T-helper 1 cell (primary cell): ENCODE results near the gene TRMU.
A peak's percentile ranks its signal among the peaks of the same experiment; 100 is the strongest.

Experiments used
- DNase-seq, 5 donors: peaks; one replicate each; pipeline ENCODE4 v3.0.0-alpha.2; 2012 to 2020

Gene TRMU

GRCh38 chr22:46337870-46338269, 2.4 kb downstream of the TRMU start:
- no peak for DNase-seq

DNA sequence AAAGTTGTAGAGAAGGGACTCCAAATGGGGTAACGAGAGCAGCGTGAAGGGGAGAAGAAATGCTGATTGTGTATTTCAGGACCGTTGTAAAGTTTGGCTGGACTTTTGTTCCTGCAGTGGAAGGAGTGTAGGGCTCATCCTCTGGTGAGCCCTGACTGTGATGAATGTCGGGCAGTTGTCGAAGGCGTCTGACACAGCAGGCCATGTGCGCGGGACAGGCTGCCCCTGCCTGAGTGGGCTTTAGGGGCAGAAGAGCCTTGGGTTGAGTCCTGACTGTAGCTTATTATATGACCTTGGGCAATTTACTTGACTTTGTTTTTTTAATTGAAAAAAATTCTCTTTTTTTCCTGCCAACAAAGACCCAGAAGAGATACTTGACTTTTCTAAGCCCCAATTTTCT, 3.1 kb downstream of the TRMU start:
- DNase-seq, result no peak

DNA sequence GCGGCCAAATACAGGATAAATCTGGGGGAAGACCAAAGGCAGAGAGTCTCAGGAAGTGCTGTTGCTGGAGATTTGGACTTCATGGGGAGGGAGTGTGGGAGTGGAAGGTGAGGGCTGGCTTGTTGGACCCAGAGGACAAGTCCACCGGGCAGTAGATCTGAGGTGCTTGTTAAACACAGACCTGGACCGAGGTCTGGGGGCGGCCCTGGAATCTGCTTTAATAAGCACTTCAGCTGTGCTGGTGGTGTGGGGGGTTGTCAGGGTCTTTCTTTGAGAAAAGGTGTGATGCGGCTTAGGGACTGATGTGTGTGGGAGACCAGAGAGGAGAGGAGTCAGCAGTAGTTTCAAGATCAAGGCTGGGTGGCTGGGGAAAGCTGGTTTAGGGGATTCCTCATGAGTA, 4.4 kb downstream of the TRMU start:
- DNase-seq, result no peak

GRCh38 chr22:46340676-46341075, 5.2 kb downstream of the TRMU start:
- DNase-seq, result no peak

- DNase-seq, result no peak
Measured at GRCh38 chr22:46346680-46347405, 11.3 kb downstream of the TRMU start.

DNA sequence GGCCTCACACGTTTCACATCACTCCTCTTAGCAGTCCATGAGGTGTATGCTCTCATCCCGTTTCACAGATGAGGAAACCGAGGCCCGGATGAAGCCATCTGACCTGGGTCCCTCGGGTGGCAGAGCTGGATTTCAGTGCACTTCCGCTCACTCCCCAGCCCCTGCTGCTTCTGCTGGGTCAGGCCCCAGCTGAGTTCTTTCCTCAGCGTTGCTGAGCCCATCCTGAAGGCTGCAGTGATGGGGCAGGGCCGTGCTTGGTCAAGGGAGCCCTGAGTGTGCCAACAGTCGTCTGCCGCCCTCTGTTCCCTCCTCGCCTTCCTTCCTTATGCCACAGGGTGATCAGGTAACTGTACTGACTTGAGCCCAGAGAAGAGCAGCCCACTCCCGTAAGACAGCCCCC, 12.1 kb downstream of the TRMU start:
- DNase-seq, result no peak

GRCh38 chr22:46348099-46348695, 12.7 kb downstream of the TRMU start:
- DNase-seq, result no peak

- no peak for DNase-seq
Measured at GRCh38 chr22:46349238-46349637, 13.7 kb downstream of the TRMU start.

- no peak for DNase-seq
Measured at GRCh38 chr22:46349681-46350080, 14.2 kb downstream of the TRMU start.

DNA sequence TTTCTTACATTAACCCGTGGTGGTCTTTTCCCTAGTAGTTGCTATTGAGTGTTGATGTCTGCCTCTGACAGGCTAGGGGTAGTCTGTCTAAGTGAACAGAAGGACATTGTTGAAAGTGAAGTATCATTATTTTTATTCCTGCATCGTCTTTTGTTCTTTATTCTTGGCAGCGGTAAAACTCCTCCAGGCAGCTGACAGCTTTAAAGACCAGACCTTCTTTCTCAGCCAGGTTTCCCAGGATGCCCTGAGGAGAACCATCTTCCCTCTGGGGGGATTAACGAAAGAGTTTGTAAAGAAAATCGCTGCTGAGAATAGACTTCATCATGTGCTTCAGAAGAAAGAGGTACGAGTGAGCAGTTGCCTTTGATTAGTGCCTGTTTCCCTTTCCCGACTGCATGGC, 14.6 kb downstream of the TRMU start:
- DNase-seq, result no peak

DNA sequence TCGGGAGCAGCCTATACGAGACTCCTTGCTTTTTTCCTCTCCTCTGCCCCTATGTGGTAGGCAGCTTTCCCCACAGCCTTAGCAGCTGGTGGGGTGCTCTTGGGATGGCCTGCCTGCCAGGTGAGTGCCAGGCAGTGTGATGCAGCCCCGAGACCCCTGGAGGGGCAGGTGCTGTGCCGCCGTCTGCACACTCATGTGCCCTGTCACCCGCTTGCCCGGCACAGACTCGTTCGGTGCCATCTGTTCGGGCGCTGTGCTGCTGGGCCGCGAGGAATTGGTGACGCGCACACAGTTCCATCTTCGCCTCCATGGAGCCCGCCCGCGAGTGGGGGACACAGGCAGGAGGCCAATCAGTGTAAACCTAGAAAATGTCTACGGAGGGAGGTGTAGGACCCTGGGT, 15.1 kb downstream of the TRMU start:
- DNase-seq, result no peak

DNA sequence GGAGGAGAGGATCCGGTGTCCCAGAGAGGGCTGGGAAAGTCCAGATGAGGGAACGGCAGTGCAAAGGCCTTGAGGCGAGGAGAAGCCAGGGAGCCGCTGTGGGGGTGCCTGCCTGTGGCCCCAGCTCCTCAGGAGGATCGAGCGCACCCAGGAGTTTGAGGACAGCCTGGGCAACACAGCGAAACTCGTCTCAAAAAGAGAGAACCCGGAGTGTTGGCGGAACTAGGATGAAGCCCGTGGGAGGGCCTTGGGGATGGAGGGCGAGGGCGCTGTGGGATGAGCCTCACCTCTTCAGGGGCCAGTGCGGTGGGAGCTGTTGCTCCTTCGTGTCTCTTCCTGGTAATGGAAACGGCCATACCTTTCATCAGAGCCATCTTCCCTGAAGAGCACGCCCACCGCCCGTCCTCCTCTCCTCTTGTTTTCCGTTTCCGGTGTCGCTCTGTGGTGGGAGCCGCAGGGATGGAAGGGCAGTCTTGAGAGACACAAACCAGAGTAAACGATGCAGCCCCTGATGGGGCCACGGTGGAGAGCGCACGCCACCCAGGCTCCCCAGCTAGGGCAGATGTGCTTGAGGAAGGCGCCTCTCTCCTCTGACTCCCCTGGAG, 15.7 kb downstream of the TRMU start:
- no peak for DNase-seq

- DNase-seq, result no peak
Measured at GRCh38 chr22:46351767-46352166, 16.3 kb downstream of the TRMU start.

GRCh38 chr22:46352276-46352675, 16.8 kb downstream of the TRMU start:
- DNase-seq, result no peak

- DNase-seq, result no peak
Measured at GRCh38 chr22:46352691-46353386, 17.3 kb downstream of the TRMU start.

DNA sequence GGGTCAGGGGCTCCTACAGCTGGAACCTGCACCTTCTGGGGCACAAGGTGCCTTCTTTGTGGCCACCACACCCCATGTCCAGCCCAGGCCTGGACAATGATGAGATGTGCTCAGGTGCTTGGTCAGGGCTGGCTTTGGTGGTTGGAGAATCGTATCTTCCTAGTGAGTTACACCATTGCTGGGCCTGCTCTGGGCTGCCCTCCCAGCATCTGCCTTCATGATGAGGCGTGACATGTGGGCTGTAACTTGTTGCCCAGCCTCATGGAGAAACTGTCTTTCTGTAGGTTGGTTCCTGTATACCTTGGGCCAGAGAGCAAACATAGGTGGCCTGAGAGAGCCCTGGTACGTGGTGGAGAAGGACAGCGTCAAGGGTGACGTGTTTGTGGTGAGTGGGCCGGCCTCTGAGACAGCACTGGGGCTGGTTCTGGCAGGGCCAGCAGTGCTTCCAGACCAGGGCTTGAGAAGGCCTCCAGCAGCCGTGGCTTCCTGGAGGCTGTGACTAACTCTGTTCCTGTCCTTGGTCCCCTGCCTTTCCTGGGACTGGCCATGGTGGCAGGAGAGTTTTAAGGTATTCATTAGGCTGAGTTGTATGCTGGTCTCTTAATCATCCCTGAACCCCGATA, 18.1 kb downstream of the TRMU start:
- DNase-seq, result no peak

- no peak for DNase-seq
Measured at GRCh38 chr22:46354176-46354992, 18.9 kb downstream of the TRMU start.

GRCh38 chr22:46354993-46355305, 19.4 kb downstream of the TRMU start:
- DNase-seq, result no peak

- DNase-seq, result peak in 3 of 5 donors; percentile 29 to 46 (median 41)
Measured at GRCh38 chr22:46355369-46355995, 20.0 kb downstream of the TRMU start.

DNA sequence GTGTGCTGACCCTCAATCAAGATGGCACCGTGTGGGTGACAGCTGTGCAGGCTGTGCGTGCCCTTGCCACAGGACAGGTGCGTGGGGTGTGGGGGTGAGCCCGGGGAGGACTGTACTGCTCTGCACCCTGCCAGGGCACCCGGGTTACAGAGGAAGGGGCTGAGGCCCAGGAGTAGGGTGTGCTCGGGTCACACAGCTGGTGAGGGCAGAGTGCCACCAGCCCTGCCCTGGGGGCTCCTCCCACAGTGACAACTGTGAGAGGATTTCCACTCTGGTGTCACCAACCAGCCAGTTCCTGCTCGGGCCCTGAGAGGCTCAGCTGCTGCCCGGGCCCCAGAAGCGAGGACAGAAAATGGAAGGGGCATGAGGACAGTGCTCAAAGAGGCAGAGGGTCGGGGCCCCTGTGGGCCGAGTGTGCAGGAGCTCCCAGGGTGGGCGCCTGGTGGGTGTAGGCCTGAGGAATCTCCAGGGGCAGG, 20.5 kb downstream of the TRMU start:
- no peak for DNase-seq

DNA sequence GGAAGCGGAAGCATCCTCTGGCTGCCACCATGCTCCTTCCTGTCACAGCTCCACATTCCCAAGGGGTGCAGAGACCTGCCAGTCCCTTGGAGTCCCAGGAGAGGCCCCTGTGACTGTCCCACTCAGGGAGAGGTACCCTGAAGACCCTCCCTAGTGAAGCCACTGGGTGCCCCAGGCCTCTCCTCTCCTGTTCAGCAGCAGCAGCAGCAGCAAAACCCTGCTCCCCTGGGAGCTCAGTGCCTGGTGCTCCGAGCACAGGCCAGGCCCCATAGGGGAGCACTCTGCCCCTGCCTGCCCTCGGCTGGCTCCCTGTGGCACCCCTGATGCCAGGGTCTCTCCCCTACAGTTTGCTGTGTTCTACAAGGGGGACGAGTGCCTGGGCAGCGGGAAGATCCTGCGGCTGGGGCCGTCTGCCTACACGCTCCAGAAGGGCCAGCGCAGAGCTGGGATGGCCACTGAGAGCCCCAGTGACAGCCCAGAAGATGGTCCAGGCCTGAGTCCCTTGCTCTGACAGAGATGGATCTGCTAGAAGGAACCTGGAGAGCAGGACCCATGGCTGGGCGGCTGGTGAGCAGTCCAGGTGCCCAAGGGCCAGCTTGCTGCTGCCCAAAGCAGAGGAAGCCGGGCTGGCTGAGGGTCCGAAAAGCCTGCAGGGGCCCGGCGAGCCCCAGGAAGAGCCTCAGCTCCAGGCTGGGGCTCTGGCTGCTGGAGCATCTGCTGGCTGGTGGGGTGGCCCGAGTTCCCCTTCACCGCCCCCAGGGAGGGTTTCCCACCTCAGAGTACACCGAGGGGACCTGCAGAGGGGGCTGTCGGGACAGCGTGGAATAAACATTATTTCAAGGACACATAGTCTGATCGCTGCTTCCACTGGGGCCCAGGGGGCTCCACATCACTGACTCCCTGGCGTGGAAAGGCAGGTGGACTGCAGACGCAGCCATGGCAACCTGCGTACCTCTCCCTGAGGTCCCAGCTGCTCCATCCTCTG, 21.3 kb downstream of the TRMU start:
- DNase-seq, result no peak
